Subcutaneous adipose tissue (tissue), 4 donors: Measurements from ENCODE around the gene PARP9. TPM values are rescaled to one million over a fixed set of nuclear protein-coding genes. Genes with fewer than 3 reads are reported as not detected.

Source experiments
- CTCF ChIP-seq: fragments of 450-650 bp; IDR thresholded peaks from one replicate; pipeline ENCODE4 v1.5.1; 2016; ENCODE audit warnings: low read depth, mild to moderate bottlenecking, control low read depth, antibody characterized with exemption, moderate library complexity
- total RNA-seq, 4 donors: library from RNA; depleted of rRNA; stranded (reverse); fragments of >200 nt; gene quantifications; one replicate each; pipeline ENCODE4 v1.1.0, GENCODE V29; 2016

The PARP9 gene
- total RNA-seq, 4 donors from 2014 or later, result 23.6 to 50.7 (median 31.3) TPM

GRCh38 chr3:122586098-122586497 is 22.0 kb upstream of the PARP9 start:
- TF ChIP-seq CTCF, result no peak

GRCh38 chr3:122582390-122582789 is 18.3 kb upstream of the PARP9 start:
- TF ChIP-seq CTCF, result no peak

GRCh38 chr3:122581622-122582021 is 17.5 kb upstream of the PARP9 start:
- TF ChIP-seq CTCF, result no peak

GRCh38 chr3:122580470-122580869 is 16.4 kb upstream of the PARP9 start:
- no peak for TF ChIP-seq CTCF

- no peak for TF ChIP-seq CTCF
Observed at GRCh38 chr3:122578069-122578740, 14.1 kb upstream of the PARP9 start.

GRCh38 chr3:122577409-122578031 is 13.4 kb upstream of the PARP9 start, which contains the start of gene PARP15:
Gene PARP15, plus strand, starts transcription at chr3:122577650. Its CDS starts 18 bp downstream, at chr3:122577668.
- TF ChIP-seq CTCF, result no peak

GRCh38 chr3:122576174-122576940 is 12.3 kb upstream of the PARP9 start:
- no peak for TF ChIP-seq CTCF
